ENCODE measurements around the gene RPS6KA4.

The RPS6KA4 gene

GRCh38 chr11:64348383-64349024, 10.5 kb upstream of the RPS6KA4 start:
- 71 to 74% methylated on average over 14 of the region's 14 CpGs for WGBS, 2 experiments
- H3K9me3 ChIP-seq (ENCODE audit: control insufficient read depth, low read length) = no peaks in the 10 kb centered on the region
- no peaks in the 10 kb centered on the region for H3K27me3 ChIP-seq (ENCODE audit: control insufficient read depth, insufficient read depth, low read length, poor library complexity, severe bottlenecking)
- no peaks in the 10 kb centered on the region for H3K36me3 ChIP-seq (ENCODE audit: control insufficient read depth, insufficient read depth, low read length)
- no peak overlapping the region for H3K4me3 ChIP-seq (ENCODE audit: insufficient read depth, low read depth, low read length)
- H3K27ac ChIP-seq (ENCODE audit: insufficient read depth, low read depth, low read length, poor library complexity, severe bottlenecking) = no peak overlapping the region
- peaks cover 7% of the 10 kb centered on the region for H3K4me1 ChIP-seq (ENCODE audit: control insufficient read depth, insufficient read depth, low read length)

GRCh38 chr11:64349025-64349387, 10.0 kb upstream of the RPS6KA4 start:
- H3K27ac ChIP-seq (ENCODE audit: insufficient read depth, low read depth, low read length, poor library complexity, severe bottlenecking) = no peak overlapping the region
- 92 to 94% methylated on average over 7 of the region's 7 CpGs for WGBS, 2 experiments
- H3K9me3 ChIP-seq (ENCODE audit: control insufficient read depth, low read length) = no peaks in the 10 kb centered on the region
- no peaks in the 10 kb centered on the region for H3K27me3 ChIP-seq (ENCODE audit: control insufficient read depth, insufficient read depth, low read length, poor library complexity, severe bottlenecking)
- no peak overlapping the region for H3K4me3 ChIP-seq (ENCODE audit: insufficient read depth, low read depth, low read length)
- H3K4me1 ChIP-seq (ENCODE audit: control insufficient read depth, insufficient read depth, low read length) = peaks cover 12% of the 10 kb centered on the region
- H3K36me3 ChIP-seq (ENCODE audit: control insufficient read depth, insufficient read depth, low read length) = no peaks in the 10 kb centered on the region

- Histone ChIP-seq H3K4me1 (ENCODE audit: control insufficient read depth, insufficient read depth, low read length) (peaks cover 13% of the 10 kb centered on the region), H3K36me3 (ENCODE audit: control insufficient read depth, insufficient read depth, low read length) (no peaks in the 10 kb centered on the region), H3K4me3 (ENCODE audit: insufficient read depth, low read depth, low read length) (no peak overlapping the region), H3K9me3 (ENCODE audit: control insufficient read depth, low read length) (no peaks in the 10 kb centered on the region), H3K27me3 (ENCODE audit: control insufficient read depth, insufficient read depth, low read length, poor library complexity, severe bottlenecking) (no peaks in the 10 kb centered on the region), H3K27ac (ENCODE audit: insufficient read depth, low read depth, low read length, poor library complexity, severe bottlenecking) (no peak overlapping the region)
- 89 to 90% methylated on average over 11 of the region's 11 CpGs for WGBS, 2 experiments
These were observed 9.6 kb upstream of the RPS6KA4 start for GRCh38 chr11:64349404-64349803.

- no peak overlapping the region for H3K4me3 ChIP-seq (ENCODE audit: insufficient read depth, low read depth, low read length)
- no peaks in the 10 kb centered on the region for H3K27me3 ChIP-seq (ENCODE audit: control insufficient read depth, insufficient read depth, low read length, poor library complexity, severe bottlenecking)
- no peaks in the 10 kb centered on the region for H3K9me3 ChIP-seq (ENCODE audit: control insufficient read depth, low read length)
- no peaks in the 10 kb centered on the region for H3K36me3 ChIP-seq (ENCODE audit: control insufficient read depth, insufficient read depth, low read length)
- peaks cover 18% of the 10 kb centered on the region for H3K4me1 ChIP-seq (ENCODE audit: control insufficient read depth, insufficient read depth, low read length)
- no peak overlapping the region for H3K27ac ChIP-seq (ENCODE audit: insufficient read depth, low read depth, low read length, poor library complexity, severe bottlenecking)
- 93 to 94% methylated on average over 18 of the region's 18 CpGs for WGBS, 2 experiments
These were observed 7.8 kb upstream of the RPS6KA4 start for GRCh38 chr11:64351136-64351631.

GRCh38 chr11:64352099-64352994, 6.6 kb upstream of the RPS6KA4 start:
- WGBS, 2 experiments = 92 to 93% methylated on average over 33 of the region's 33 CpGs

GRCh38 chr11:64352995-64353714, 5.8 kb upstream of the RPS6KA4 start:
- Histone ChIP-seq H3K36me3 (ENCODE audit: control insufficient read depth, insufficient read depth, low read length) (no peaks in the 10 kb centered on the region), H3K27ac (ENCODE audit: insufficient read depth, low read depth, low read length, poor library complexity, severe bottlenecking) (no peak overlapping the region), H3K4me3 (ENCODE audit: insufficient read depth, low read depth, low read length) (no peak overlapping the region), H3K4me1 (ENCODE audit: control insufficient read depth, insufficient read depth, low read length) (peaks cover 32% of the 10 kb centered on the region), H3K27me3 (ENCODE audit: control insufficient read depth, insufficient read depth, low read length, poor library complexity, severe bottlenecking) (no peaks in the 10 kb centered on the region), H3K9me3 (ENCODE audit: control insufficient read depth, low read length) (no peaks in the 10 kb centered on the region)
- 91% methylated on average over 34 of the region's 34 CpGs for WGBS, 2 experiments

More at GRCh38 chr11:64352099-64352994, 6.6 kb upstream of the RPS6KA4 start:
- Histone ChIP-seq H3K36me3 (ENCODE audit: control insufficient read depth, insufficient read depth, low read length) (no peaks in the 10 kb centered on the region), H3K9me3 (ENCODE audit: control insufficient read depth, low read length) (no peaks in the 10 kb centered on the region), H3K27ac (ENCODE audit: insufficient read depth, low read depth, low read length, poor library complexity, severe bottlenecking) (no peak overlapping the region), H3K4me1 (ENCODE audit: control insufficient read depth, insufficient read depth, low read length) (peaks cover 24% of the 10 kb centered on the region), H3K27me3 (ENCODE audit: control insufficient read depth, insufficient read depth, low read length, poor library complexity, severe bottlenecking) (no peaks in the 10 kb centered on the region), H3K4me3 (ENCODE audit: insufficient read depth, low read depth, low read length) (no peak overlapping the region)

GRCh38 chr11:64353715-64354506, 5.1 kb upstream of the RPS6KA4 start:
- Histone ChIP-seq H3K4me1 (ENCODE audit: control insufficient read depth, insufficient read depth, low read length) (peaks cover 38% of the 10 kb centered on the region), H3K27ac (ENCODE audit: insufficient read depth, low read depth, low read length, poor library complexity, severe bottlenecking) (no peak overlapping the region), H3K36me3 (ENCODE audit: control insufficient read depth, insufficient read depth, low read length) (no peaks in the 10 kb centered on the region), H3K27me3 (ENCODE audit: control insufficient read depth, insufficient read depth, low read length, poor library complexity, severe bottlenecking) (no peaks in the 10 kb centered on the region), H3K9me3 (ENCODE audit: control insufficient read depth, low read length) (no peaks in the 10 kb centered on the region), H3K4me3 (ENCODE audit: insufficient read depth, low read depth, low read length) (no peak overlapping the region)
- WGBS, 2 experiments = 89 to 91% methylated on average over 20 of the region's 20 CpGs

GRCh38 chr11:64355078-64355940, 3.7 kb upstream of the RPS6KA4 start:
- no peak overlapping the region for H3K4me3 ChIP-seq (ENCODE audit: insufficient read depth, low read depth, low read length)
- no peak overlapping the region for H3K27ac ChIP-seq (ENCODE audit: insufficient read depth, low read depth, low read length, poor library complexity, severe bottlenecking)
- no peaks in the 10 kb centered on the region for H3K36me3 ChIP-seq (ENCODE audit: control insufficient read depth, insufficient read depth, low read length)
- H3K27me3 ChIP-seq (ENCODE audit: control insufficient read depth, insufficient read depth, low read length, poor library complexity, severe bottlenecking) = no peaks in the 10 kb centered on the region
- H3K9me3 ChIP-seq (ENCODE audit: control insufficient read depth, low read length) = no peaks in the 10 kb centered on the region
- peaks cover 38% of the 10 kb centered on the region for H3K4me1 ChIP-seq (ENCODE audit: control insufficient read depth, insufficient read depth, low read length)
- WGBS, 2 experiments = 7 to 18% methylated on average over 19 to 23 of the region's 23 CpGs
